Inferior parietal cortex (tissue), 1 donor: ENCODE results near the gene RBPMS2.

Source experiments
- DNase-seq: peaks from one replicate; pipeline ENCODE4 v3.0.0-alpha.2; 2016; ENCODE audit errors: extremely low spot score

Gene RBPMS2

GRCh38 chr15:64783796-64784195, 8.4 kb upstream of the RBPMS2 start:
- DNase-seq: no peak

GRCh38 chr15:64782751-64783150, 7.4 kb upstream of the RBPMS2 start:
- DNase-seq: no peak

DNA sequence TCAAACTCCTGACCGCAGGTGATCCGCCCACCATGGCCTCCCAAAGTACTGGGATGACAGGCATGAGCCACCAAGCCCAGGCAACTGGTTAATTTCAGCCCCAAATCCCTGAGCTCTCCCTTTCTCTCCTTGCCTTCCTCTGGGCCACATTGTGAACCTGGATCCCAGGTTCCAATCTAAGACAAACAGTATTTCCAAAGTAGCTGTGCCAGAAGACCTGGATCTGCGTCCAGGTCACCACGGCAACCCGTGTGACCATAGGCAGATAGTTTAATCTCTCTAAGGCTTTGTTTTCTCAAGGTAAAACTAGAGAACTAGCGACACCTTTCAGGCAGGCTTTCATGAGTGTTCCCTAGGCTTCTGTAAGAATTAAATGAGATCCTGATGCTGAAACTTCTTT, 5.9 kb upstream of the RBPMS2 start:
- DNase-seq: no peak

- DNase-seq: no peak
These were observed 5.3 kb upstream of the RBPMS2 start for GRCh38 chr15:64780600-64781156.

DNA sequence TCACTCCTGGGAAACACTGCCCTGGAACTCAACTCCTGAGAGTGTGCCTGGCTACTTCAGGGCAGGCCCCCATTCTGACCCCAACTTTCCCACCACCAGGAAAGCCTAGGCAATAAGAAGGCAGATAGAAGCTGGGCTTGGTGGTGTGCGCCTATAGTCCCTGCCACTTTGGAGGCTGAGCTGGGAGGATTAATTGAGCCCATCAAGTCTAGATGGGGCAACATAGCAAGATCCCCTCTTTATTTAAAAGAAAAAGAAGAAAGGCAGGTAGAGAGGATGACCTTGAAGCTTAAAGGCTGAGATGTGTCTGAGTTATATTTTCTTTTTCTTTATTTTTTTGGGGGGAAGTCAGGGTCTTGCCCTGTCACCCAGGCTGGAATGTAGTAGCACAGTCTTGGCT, 4.2 kb upstream of the RBPMS2 start:
- no peak for DNase-seq

DNA sequence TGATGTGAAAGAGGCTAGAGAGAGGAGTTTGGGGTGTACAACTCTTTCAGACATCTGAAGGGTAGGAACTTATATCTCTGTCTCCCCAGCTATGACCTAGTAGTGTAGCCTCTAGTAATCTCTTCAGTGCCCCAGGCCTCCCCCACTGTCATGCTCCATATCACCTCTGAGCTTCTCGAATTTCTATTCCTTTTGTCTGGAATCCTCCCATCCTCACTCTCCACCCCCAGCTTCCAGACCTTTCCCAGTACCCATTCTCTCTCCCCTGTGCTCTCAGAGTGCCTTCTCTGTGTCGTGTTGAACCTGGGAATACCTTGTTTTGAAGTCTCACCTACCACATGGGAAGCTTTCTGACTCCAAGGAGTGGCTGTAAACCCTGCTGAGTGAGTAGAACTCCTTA, 3.6 kb upstream of the RBPMS2 start:
- DNase-seq: no peak

DNA sequence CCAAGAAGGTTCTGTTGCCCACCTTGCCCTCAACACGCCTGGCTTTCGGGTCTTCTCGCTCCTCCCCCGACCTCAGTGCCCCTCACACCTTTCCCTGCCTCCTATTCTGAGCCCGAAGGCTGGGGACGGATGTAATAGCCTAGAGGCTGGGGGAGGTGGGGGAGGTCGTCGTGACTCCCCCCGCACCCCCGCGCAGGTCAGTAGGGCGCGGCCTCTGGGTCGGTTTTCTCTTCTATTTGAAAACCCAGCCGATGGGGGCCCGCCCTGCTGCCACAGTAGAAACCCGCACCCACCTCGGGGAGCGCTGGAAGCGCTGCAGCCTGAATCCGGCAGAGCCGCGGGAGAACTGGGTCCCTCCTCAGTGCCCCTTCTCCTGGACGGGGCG, 1.0 kb upstream of the RBPMS2 start:
- no peak for DNase-seq

GRCh38 chr15:64774629-64775493, 528 bp downstream of the RBPMS2 start:
- DNase-seq: no peak

DNA sequence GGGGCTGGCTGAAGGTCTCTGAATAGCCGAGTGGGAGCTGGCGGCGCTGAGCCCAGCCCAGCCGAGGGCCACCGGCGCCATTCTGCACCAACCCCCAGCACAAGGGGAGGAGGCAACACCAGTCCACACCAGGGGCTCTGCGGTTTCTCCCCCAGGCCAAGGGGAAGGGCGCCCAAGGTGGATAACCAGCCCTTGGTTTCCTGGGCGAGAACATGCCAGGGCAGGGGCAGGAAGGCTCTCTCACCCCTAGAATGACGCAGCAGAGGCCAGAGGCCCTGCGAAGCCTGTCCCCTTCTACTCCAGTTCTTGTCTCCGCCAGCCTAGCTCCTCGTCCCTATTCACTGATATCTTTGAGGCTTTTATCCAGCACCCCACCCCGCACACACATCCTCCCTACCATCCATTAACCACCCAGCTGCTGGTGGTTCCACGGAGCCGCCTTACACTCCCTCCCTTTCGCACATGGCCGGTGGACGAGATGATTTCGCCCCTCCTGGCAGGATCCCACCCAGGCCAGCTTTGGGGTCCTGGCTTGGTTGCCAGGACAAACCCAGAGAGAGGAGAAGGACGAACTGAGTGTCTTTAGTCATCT, 1.3 kb downstream of the RBPMS2 start:
- DNase-seq: no peak

GRCh38 chr15:64773606-64774005, 1.8 kb downstream of the RBPMS2 start:
- DNase-seq: no peak

GRCh38 chr15:64772964-64773363, 2.4 kb downstream of the RBPMS2 start:
- no peak for DNase-seq

DNA sequence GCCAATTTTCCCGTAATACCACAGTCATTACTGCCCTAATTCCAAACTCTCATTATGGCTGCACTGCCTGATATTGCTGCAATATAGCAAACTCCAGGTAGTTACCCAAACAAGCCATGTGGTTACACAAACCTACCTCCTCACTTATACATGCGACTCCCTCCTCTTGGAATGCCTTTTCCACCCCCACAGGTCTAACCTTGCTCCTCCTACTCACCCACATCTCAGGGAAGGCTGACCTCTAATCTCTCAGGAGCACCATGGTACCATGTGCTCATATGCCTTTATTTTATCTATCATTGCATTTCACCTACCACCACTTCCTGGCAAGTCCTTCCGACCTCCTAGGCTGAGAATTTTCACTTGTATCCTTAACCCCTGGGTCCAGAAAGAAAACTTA, 2.9 kb downstream of the RBPMS2 start:
- DNase-seq: no peak

GRCh38 chr15:64770626-64771025, 4.8 kb downstream of the RBPMS2 start:
- no peak for DNase-seq

DNA sequence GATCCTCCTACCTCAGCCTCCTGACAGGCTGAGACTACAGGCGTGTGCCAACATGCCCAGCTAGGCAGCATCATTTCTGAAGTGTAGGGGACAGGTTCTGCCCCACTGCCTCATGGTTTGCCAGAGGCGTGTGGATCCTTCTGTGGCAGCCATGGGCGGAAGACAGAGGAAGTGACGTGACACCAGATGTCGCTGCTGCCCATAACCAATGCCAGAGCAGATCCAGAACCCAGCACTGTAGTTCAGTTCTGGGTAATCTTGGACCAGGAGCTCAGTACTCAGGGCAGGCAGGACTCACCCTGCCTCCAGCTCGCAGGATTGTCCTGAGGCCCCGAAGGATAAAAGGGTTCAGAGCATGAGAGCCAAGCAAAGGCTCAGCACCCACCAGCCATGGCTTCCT, 8.2 kb downstream of the RBPMS2 start:
- DNase-seq: no peak

DNA sequence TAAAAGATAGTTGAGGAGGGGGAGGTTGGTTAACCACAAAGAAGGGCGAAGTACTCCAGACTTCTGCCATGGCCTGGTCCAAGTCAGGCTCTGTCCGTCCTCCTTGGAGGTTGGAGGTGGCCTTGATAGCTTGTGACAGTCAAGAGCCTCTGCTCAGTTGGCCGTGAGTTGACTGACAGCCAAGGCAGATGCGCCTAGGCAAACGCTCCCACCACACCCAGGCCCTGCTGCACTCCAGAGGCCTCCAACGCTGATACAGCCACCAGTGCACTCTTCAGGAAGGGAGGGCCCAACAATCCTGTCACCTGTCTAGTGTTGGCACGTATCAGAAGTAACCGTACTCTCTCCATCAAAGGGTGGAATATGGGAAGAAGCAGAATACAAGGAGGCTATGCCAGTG, 9.3 kb downstream of the RBPMS2 start:
- DNase-seq: no peak

GRCh38 chr15:64763874-64764273, 11.5 kb downstream of the RBPMS2 start:
- no peak for DNase-seq

DNA sequence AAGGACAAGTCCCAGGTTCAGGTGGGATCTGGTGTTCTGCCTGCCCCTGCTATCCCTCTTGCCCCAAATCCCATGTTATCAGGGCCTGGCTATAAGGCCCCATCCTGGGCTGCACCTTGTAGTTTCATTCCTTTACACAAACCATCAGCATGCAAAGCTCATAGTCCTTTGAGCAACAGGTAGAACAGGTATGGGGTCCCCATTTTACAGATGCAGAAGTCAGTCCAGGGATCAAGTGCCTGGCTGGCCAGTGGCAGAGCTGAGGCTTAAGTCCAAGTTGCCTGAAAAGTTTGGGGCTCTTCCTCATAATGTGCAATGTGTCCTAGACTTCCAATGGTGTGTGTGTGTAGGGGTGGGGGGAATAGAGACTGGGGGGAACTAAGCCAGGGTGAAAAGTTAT, 11.9 kb downstream of the RBPMS2 start:
- no peak for DNase-seq

- DNase-seq: no peak
These were observed 12.4 kb downstream of the RBPMS2 start for GRCh38 chr15:64763021-64763420.

DNA sequence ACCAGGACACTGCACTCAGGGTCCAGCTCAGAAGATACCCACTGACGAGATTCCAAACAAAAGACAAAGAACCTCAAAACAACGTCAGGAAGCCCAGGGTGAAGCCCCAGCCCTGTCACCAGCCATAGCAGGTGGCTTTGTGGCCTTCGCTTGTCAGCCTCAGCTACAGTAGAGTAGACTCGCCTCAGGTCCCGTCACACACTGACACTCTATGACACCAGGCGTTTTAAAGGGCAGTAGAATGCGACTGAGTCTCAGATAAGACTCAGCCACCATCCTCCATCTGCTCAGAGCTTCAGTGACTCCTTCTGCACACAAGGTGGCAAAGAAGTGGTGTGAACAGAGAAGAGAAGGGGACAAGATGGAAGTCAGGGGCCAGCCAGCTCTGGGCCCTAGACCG, 12.8 kb downstream of the RBPMS2 start:
- no peak for DNase-seq

- DNase-seq: no peak
These were observed 14.2 kb downstream of the RBPMS2 start for GRCh38 chr15:64761156-64761555.

- no peak for DNase-seq
These were observed 15.3 kb downstream of the RBPMS2 start for GRCh38 chr15:64760056-64760455.

DNA sequence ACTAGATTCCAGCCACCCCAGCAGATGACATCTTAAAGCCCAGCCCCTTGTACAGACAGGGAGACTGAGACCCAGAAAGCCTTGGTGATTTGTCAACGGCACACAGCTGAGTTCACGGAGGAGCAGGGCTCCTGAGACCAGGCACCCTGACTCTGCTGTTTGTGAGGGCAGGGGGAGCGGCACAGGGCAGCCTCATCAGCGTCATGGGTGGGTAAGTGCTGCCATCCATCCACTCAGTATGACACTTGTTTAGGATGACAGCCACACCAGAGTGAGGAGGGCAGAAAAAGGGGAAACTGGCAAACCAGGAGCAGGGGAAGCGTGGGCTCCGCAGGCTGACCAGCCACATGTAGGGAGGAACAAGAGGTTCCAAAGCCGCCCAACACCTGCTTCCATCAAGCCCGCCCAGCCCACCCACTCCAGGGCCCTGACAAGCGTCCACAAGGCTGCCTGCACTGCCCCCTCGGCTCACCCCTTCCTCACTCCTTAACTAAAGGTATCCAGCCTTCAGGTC, 19.9 kb downstream of the RBPMS2 start:
- DNase-seq: no peak
